Activated CD4-positive, alpha-beta T cell treated with anti-CD3 and anti-CD28 coated beads, Interleukin-10, Interleukin-2, amounts not matched to agents 100 ng/mL and 50 ng/mL, durations not matched to agents 16 hours and 8 hours (primary cell): Measurements from ENCODE around the gene CACNA1B.
"Not testable (repeated sequence)": the region's sequence is repeated elsewhere in the genome, so short reads cannot be mapped to it uniquely, and the experiment has no call there.

ENCODE experiments used
- DNase-seq: peaks from one replicate; pipeline ENCODE4 v3.0.0-alpha.2; 2020

CACNA1B gene

DNA sequence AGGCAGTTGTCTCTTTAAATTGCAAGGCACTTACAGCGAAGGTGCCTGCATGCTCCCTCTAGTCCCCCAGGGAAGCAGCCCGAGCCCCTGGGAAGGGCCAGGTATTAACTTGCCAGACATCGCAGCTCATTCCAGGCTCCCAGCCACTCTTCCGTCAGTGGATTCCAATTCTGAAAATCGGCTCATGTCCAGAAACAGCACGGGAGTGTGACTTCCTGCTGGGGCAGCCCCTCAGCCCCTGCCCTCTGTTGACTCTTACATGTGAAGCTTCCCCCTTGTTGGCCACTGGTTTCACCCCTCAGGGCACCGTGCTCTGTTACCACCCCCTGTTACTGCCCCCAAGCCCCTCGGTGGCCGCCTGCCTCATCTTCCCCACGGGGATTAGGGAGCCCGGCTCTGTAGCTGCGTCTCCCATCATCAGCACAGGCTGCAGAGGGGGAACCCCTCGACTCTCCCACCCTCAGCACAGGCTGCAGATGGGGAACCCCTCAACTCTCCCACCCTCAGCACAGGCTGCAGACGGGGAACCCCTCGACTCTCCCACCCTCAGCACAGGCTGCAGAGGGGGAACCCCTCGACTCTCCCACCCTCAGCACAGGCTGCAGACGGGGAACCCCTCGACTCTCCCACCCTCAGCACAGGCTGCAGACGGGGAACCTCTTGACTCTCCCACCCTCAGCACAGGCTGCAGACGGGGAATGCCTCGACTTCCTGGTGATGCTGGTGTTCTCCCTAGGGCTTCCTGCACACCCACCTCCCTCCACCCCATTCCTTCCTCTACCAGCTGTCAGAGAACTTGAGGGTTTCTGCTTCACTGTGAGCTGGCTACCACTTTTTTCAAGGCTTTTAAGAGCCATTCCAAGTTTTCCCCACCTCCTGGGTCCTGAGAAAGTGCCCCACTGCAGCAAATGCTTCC lies 11.1 kb upstream of the CACNA1B start:
- no peak for DNase-seq

DNA sequence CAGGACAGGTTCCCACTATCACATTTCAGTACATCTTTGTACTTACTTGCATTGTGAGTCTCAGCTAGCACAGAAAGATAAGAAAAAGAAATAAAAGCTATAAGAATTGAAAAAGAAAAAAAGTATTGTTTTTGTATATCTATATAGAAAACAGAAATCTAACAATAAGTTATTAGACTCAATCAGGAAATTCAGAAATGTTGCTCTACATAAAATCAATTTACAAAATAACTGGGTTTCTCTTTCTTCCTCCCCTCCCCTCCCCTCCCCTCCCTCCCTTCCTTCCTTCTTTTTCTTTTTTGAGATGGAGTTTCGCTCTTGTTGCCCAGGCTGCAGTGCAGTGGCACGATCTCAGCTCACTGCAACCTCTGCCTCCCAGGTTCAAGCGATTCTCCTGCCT lies 7.2 kb upstream of the CACNA1B start:
- no peak for DNase-seq

DNA sequence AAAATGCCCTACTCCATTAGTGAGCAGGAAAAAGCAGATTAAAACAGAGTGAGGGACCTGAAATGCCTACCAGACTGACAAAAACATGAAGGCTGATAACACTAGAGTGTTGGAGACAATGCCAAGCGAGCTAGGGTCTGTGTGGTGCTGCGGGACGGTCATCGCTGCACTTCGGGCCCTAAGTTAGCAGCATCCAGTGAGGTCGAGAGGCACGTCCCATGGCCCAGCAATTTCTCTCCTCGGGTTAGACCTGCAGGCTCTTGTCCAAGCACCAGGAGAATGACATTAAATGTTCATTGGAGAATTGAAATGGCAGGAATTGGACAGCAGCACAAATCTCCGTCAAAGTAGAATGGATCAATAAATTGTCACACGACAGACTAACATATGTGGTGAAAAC lies 5.3 kb upstream of the CACNA1B start:
- DNase-seq, result no peak

DNA sequence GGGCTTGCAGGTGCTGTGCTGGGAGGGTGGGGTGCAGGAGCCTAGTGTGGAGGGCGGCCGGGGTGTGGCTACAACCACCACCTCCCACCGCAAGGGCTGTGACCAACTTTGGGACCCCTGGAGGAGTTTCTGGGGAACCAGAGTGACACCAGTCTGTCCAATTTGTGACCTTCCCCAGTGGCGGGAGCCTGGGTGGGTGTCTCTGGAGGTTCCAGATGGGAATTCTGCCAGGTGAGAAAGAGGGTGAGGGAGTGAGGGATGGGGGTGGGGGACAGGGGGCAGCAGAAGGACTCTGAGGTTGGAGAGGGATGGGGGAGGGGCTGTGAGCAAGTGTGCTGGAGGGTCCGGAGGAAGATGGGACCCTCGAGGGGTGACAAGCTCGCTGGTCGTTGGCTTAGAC lies 4.2 kb upstream of the CACNA1B start:
- no peak for DNase-seq

DNA sequence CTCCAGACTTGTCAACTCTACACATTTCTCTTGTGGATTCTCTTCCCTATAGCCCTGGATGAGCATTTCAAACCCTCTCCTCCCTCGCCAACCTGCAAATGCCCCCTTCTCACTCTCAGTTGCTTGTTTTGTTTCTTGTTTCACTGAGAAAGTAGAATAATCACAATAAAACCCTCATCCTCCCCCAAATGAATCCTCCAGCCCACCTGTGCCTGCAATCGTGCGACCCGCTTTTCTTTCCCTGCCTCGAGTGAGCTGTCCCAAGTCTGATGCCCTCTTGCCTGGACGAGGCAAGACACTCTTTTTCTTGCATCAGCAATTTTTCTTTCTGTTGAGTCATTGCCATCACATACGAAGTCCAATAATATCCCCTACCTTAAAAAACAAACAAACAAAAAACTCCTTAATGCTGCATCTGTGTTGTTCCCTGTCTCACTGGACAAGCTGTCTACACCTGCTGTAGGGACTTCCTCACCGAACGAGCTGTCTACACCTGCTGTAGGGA lies 3.7 kb upstream of the CACNA1B start:
- DNase-seq, result no peak

DNA sequence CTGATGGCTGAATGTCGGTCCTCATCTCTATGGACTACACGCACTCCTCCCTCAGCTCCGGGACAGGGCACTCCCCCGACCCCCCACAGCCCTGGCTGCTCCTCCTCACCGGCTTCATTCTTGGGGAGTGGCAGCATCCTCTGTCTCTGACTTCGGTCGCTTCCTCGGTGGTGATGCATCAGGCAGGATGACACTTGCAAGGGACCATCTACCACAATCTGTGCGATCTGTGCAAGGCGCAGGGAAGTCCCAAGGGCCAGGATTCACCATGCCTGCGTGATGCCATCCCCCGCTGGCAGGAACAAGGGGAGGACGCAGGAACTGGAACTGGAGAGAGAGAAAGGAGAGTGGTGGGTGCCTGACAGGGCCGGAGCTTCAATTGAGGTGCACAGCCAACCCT lies 2.2 kb upstream of the CACNA1B start:
- DNase-seq, result no peak

DNA sequence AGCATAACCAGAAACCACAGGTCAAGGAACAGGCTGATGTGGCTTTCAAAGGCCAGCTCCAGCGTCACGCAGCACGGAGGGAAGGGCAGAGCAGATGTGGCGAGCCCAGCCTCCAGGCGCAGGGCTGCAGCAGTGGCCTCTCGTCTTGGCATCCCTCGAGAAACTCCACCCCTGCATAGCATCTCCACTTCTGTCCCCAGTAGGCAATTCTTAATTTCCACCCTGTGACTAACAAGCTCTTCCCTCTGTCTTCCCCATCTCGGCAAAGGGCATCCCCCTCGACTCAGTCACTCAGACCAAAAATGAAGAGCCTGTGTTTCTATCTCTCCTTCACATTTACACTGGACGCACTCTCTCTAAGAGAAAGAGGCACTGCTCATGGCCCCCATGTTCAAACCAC lies 1.7 kb upstream of the CACNA1B start:
- DNase-seq, result no peak

DNA sequence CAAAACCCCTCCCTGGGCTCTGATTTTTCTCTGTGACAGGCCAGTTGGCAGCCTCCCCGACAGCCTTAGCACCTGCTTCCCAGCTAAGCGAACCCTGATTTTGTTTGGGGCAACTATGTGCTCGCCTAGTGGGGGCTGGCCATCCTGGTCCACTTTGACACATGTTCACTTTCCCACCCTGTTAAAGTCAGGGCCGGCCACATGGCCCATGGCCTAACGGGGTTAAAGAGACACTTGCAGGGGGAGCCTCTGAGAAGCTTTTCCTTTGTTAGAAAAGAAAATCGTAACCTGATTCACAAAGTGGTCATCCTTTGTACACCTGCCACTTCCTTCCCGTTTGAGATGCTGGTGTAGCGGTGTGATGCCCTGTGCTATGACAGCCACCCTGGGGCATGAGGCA lies 1.3 kb upstream of the CACNA1B start:
- no peak for DNase-seq

DNA sequence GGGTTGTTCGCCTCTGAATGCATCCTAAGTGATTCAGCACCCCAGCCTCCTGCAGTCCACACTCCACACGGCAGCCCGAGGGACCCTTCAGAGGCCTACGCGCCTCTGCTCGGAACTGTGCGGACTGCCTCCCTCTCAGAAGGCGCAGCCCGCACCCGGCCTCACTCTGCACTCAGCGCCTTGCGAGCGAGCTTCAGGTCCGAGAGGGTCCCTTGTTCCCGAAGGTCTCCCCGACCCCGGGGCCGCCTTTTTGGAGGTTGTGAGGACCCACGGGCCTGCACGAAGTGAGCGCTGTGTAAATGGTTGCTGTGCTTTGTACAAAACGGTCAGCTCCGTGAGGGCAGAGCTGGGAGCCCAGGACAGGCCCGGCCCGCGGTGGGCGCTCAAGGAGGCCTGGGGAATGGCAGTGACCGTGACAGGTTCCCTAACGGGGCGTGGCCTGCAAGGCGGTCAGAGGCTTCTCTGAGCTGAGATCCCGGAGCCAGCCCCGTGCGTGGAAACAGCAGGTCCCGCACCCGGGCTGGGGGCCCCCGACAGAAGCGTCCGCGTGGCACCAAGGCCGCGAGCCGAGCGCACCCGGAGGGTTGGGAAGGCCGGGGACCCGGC lies 698 bp upstream of the CACNA1B start:
- no peak for DNase-seq

DNA sequence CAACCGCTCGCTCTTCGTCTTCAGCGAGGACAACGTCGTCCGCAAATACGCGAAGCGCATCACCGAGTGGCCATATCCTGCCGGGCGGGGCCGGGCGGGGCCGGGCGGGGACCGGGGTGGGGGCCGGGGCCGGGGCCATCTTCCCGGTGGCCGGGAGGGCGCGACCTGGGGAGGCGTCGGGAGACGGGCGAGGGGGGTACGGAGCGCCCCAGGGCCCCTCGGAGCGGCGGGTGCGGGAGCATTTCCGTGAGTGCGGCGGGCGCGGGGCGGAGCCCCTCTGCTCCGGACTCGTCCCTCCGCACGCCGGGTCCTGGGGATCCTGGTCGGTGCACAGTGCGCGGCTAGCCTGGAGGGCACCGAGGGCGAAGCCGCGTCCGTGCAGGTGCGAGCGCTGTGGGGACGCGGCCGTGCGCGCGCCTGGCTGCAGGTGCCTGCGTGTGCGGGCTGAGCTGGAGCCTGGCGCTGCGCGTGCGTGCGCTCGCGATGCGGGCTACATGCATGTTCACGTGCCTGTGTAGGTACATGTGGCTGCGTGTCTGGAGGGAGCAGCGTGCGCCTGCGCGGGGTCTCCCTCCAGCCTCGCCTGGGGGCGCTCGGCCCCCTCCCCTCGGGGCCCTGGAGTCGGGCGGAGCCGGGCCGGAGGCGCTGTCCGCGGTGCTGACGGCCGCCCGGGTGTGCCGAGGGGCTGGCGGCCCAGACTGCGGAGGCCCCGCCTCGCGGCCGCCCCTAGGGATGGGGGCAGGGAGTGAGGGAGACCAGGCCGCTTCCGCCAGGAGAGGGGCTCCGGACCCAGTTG lies 762 bp downstream of the CACNA1B start:
- DNase-seq, result peak; percentile 30

DNA sequence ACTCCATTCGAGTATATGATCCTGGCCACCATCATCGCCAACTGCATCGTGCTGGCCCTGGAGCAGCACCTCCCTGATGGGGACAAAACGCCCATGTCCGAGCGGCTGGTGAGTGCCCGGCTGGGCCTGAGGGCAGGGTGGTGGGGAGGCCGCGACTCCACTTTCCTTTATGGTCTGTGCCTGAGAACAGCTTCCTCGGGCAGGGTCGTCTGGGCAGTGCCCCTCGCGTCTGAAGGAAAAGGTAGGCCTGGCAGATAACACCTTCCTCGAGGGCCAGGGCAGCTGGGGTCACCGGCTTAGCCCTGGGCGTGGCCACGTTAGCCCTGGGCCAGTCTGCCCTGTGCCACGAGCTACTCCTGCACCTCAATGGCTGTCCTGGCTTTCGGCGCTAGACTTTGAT lies 1.5 kb downstream of the CACNA1B start:
- no peak for DNase-seq

DNA sequence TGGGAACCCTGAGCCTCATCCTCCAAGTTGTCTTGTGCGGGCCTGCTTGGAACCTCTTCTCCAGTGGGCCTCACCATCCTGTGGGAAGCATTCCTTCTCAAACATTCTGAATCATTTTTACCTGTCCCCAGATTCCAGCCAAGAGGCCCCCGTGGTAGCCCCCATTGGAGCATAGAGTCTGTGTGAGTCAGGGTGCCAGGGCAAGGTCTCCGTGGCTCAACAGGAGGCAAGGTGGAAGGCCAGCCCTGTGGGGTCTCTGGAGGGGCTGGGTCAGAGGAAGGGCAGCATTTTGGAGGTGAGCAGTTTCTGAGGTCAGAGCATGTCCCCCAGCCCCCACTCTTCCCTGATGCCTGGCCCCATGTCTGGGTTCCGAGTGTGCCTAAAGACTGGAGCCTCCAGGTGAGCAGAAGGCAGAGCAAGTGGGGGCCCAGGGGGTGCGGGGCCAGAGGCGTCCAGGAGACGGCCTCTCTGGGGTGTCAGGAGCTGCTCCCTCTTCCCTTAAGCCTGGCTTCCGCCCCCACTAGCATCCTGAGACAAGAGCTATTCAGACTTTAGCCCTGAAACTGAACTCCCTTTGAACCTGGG lies 2.1 kb downstream of the CACNA1B start:
- no peak for DNase-seq

DNA sequence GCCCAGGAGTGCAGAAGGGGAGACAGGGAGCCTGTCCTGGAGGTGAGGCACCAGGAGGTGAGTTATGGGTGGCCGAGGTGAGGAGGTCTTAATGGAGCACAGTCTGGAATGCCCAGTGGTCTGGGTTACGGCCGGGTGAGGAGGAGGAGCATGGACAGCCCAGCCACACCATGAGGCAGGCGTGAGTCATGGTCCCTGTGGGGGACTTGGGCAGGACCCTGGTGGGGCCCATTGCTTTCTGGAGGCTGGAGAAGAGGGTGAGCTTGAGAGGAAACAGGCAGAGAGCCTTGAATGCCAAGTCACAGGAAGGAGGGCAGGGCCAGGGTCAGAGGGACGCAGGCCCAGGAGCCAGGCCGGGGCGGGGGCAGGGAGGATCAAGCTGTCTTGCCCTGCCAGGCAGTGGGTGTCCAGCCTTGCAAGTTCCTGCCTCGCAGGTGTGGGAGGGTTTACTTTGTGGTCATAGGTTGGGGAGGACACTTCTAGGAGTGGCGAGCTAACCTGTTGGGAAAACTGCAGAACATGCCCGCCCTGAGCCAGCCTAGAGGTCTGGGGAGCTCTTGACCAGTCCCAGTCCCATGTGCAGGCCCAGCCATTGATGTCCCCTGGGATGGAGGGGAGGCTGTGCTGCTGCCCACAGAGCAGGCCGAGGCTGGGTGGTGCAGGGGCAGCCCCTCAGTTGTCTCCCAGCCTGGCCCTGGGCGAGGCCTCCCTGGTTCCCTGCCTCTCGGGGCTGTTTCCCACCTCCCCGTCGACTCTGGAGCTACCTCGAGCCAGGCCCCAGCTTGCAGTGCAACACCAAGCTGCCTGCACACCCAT lies 2.8 kb downstream of the CACNA1B start:
- DNase-seq, result no peak

DNA sequence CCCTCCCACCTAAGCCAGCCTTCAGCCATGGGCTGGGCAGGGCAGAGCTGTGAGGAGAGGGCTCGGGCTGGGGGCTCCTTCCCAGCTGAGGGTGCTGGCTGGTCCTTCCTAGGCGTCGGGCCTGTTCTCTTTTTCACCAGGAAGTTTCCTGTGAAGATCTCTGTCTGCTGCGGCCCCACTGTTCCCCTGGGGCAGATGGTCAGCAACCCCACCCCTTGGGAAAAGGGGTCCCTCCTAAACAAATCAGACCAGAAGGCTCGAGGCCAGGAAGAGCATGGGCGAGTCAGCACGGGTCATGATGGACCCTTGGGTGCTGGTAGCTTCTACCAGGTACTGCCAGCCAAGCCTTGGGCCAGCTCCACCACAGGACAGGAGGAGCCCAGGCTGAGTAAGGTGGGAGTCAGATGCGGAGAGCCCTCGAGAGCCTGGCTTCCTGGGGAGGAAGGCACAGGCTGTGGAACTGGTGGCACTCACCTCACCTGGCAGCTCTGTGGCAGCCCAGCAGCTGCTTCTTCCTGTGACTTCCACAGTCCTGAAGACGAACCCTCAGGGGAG lies 3.5 kb downstream of the CACNA1B start:
- no peak for DNase-seq

DNA sequence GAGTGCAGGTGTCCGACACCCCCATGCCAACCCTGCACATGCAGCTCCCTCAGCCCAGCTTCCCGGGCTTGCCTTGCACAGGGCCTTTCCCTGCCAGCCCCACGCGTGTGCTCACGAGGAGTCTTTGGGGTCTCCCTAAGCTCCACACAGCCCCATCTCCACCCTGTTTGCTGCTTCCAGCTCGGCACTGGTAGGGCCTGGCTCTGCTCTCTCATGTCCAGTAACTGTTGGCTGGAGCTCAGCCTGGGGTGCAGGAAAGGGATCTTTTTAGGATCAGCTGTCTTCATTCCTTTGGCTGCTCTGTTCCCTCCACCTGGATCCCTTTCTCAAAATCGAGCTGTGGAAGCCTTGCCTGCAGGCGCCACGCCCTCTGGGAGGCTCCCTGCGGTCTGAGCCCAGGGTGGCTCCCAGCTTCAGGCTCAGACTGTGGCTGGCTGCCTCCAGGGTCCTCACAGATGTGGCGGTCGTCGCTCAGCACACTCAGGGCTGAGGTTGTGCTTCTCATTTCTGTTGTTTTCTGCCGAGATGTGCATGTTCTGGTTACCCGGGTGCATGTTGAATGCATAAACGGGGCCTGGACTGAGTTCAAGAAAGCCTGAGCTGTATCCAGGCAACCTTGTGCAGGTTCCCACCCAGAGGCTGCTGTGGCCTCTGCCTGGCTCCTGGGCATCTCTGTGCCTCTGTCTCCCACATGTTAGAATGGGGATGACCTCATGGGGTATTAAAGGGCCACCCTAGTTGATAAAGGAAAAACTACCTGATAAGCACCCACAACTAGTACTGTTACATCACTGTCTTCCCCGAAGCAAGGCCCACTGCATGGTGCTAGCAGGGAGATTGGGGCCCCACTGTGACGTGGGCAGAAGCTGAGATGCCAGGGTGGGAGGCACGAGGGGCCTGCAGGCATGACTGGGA lies 4.3 kb downstream of the CACNA1B start:
- no peak for DNase-seq

DNA sequence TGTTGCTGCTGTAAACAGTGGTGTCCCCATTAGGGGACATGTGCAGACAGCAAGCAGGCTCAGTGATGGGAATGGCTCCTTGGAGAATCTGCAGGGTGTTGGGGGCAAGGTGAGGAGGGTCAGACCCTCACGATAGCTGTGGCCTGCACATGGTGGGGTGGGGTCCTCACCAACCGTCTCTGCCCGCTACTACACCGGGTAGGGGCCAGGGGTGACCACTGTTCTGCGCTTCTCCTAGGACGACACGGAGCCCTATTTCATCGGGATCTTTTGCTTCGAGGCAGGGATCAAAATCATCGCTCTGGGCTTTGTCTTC lies 4.9 kb downstream of the CACNA1B start:
- no peak for DNase-seq

DNA sequence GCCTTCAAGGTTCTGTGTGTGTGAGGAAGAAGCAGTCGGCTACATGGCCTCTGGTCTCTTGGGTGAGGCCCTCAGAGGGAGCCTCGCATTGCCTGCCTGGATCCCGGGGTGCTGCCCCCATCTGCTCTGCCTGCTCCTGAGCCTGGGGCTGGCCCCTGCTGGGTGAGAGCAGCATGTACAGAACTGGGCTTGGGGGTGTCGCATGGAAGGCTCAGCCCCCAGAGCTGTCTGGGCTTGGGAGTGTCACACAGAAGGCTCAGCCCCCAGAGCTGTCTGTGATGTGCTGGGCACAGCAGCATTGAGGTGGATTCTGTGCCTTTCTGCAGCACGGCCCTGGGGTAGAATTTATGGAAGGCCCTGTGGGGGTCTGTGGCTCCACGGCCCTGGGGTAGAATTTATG lies 6.4 kb downstream of the CACNA1B start:
- DNase-seq, result not testable (repeated sequence)

DNA sequence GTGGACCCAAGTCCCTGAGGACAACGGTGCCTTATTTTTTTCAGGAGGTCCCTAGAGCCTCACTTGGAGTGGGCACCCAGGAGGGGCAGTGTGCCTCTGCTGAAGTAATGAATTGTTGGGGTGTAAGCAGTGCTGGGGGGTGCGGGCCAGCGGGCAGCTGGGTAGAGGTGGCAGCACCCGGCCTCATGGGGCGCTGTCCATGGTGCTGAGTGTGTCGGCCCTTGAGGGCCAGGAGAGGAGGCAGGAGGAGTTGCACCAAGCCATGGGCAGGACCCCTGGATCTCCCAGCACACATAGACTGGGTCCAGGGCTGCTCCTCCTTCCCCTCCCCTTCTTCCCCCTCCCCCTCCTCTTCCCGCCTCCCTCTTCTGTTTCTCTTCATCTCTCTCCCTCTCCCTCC lies 7.0 kb downstream of the CACNA1B start:
- DNase-seq, result peak; percentile 9

DNA sequence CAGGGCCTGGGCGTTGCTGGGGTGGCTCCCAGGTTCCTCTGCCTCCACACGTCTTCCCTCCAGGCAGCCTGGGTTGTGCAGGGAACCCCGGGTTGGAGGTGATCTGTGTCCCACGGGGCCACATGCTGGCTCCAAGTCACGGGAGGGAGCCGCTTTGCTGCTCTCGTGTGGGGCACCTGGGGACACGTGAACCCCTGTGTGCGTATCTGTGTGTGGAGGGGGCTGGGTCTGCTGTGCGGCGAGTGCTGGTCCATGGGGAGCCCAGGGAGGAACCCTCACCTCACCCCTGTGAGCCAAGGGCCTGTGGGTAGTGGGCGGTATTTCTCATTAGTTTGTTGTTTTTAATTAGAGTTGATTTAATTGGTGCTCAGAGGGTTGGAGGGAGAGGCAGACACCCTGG lies 7.5 kb downstream of the CACNA1B start:
- not testable (repeated sequence) for DNase-seq

DNA sequence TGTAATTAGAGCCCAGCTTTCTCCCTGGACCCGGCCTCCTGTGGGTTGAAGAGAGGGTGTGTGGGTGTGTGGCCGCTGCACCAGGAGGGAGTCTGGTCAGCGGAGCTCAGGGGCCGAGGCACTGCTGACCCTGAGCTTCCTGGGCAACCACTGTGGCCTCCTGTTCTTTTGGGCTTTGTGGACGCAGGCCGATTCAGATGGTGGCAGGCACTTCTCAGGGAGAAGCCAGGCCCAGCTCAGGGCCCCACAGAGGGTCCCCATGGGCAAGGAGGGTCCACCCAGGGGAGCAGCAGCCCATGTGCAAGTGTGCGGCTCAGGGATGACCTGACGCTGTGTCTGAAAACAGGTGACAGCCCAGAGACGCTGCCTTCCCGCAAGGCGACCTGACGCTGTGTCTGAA lies 11.0 kb downstream of the CACNA1B start:
- DNase-seq, result not testable (repeated sequence)

DNA sequence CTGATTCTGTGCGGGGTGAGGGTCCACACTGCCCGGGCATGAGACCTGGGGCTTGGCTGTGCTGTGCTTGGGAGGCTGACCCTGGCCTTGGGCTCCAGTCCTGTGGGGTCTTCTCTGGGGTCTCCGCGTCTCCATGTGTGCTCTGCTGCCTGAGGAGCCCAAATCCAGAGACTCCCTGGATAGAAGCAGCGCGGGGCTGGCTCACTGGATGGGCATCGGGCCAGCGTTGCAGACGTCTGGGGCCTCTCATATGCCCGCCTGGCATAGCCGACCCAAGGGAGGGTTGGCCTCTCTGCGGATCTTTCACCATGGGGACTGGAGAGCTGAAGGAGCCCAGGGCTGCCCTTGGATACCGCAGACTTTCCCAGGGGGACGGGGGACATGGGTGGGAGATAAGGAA lies 12.4 kb downstream of the CACNA1B start:
- not testable (repeated sequence) for DNase-seq
